ENCODE results near the gene DHTKD1.
"Not testable (repeated sequence)": the region's sequence is repeated elsewhere in the genome, so short reads cannot be mapped to it uniquely, and the experiment has no call there.

The DHTKD1 gene

DNA sequence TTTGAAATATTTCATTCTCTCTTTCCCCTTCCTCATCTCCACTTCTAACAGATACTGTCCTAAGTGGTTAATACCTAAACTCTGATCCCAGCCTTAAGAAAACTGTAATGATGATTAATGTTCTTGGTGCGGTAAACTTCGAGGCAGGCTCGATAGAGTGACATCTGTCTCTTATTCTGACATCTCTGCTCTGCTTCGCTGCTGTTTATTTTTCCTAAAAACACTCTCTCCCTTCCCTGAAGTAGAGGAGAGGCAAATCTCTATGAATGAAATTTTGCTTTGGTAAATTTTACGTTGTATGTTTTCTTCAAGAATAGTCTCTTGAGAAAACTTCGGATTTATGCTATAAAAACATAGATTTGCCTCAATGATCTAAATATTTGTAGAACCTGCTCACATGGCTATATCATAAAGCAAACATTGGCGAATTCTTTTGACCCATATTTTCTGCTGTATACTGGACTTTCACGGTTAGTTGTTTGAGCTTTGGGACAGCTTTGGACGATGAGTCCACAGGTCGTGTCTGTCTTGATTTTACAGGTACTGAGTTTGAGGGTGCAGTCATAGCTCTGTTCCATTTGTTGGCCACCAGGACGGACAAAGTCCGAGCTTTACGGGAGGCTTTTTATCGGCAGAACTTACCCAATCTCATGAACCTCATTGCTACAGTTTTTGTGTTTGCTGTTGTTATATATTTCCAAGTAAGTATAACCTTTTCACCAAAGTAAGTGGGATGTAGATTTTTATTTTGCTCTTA lies 87.8 kb downstream of the DHTKD1 start:
- H3K27ac ChIP-seq: no peak overlapping the region
- TF ChIP-seq, protein P1, sequence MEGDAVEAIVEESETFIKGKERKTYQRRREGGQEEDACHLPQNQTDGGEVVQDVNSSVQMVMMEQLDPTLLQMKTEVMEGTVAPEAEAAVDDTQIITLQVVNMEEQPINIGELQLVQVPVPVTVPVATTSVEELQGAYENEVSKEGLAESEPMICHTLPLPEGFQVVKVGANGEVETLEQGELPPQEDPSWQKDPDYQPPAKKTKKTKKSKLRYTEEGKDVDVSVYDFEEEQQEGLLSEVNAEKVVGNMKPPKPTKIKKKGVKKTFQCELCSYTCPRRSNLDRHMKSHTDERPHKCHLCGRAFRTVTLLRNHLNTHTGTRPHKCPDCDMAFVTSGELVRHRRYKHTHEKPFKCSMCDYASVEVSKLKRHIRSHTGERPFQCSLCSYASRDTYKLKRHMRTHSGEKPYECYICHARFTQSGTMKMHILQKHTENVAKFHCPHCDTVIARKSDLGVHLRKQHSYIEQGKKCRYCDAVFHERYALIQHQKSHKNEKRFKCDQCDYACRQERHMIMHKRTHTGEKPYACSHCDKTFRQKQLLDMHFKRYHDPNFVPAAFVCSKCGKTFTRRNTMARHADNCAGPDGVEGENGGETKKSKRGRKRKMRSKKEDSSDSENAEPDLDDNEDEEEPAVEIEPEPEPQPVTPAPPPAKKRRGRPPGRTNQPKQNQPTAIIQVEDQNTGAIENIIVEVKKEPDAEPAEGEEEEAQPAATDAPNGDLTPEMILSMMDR (conservative IDR thresholded peaks at IDR 0.05): no peak

DNA sequence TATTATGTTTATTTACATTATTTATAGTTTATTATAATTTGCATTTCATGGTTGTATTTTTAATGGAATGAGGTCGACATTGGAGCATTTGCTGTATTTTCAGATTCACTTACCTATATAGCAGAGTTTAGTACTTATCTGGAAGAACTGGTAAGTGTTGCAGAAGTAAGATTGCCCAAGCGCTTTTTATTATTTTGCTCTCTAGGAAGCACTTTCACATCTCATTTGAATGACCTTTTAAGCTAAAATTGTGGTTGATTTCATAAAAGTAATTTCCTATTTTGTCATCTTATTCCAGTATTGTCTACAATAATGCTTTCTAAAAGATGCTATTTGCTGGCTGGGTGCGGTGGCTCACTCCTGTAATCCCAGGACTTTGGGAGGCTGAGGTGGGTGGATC lies 89.4 kb downstream of the DHTKD1 start:
- TF ChIP-seq, protein P1 (conservative IDR thresholded peaks at IDR 0.05): no peak
- no peak overlapping the region for H3K27ac ChIP-seq

DNA sequence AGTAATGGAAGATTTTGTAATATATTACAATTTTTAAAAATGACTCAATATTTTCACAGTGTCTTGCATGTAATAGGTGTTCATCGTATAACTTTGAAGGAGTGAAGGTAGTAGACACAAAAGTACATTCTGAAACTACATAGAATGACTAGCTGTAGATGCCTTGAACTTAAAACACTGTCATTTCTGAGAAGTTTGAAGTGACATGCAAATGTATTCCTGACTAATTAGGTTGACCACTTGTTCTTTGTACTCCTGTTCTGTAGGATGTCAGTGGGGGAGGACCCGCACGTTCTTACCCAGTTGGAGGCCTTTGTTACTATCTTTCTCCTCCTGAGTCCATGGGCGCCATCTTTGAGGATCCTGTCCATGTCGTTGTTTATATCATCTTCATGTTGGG lies 91.9 kb downstream of the DHTKD1 start:
- TF ChIP-seq, protein P1 (conservative IDR thresholded peaks at IDR 0.05): no peak
- no peak overlapping the region for H3K27ac ChIP-seq

DNA sequence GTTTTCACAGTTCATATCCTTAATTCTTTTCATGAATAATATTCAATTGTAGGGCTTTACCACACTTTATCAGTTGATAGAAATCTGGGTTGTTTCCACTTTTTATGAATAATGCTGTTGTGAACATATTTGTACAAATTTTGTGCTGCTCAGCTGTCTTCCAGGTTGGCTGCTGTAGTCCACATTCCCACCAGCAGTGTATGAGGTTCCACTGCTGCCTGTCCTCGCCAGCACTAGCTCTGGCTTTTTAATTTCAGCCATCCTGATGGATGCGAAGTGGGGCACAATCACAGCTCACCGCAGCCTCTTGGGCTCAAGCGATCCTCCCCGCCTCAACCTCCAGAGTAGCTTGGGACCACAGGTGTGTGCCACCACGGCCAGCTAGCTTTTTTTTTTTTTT lies 94.2 kb downstream of the DHTKD1 start:
- no peak overlapping the region for H3K27ac ChIP-seq
- TF ChIP-seq, protein P1 (conservative IDR thresholded peaks at IDR 0.05): no peak

DNA sequence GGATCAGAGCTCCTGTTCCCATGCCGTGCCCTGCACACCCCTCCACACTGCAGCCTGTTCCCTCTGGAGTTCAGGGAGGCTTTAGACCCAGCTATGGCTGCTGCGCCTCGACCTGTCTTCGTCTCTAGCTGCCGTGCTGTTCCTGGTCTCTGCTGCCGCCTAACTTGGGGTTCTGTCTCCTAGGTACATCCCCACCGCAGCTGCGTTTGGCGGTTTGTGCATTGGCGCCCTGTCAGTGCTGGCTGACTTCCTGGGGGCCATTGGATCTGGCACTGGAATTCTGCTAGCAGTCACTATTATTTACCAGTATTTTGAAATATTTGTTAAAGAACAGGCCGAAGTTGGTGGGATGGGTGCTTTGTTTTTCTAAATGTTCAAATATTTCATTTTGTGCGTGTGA lies 95.3 kb downstream of the DHTKD1 start:
- no peak overlapping the region for H3K27ac ChIP-seq
- TF ChIP-seq, protein P1 (conservative IDR thresholded peaks at IDR 0.05): no peak

DNA sequence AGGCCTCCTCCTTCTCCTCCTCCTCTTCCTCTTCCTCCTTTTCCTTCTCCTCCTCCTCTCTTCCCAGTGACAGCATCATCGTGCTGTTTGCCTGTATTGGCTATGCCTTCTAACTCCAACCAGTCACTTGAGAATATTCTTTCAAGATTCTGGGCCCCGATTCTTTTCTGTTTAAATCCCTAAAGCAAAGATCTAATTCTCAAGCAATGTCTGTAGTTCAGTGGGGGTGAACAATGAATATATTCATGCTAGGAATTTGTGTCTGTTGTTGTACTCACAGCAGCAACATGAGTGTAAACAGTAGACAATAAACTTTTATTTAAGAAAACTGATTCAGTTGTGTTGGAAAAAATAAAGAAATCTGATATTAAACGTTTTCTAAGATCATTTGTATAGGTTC lies 96.3 kb downstream of the DHTKD1 start:
- TF ChIP-seq, protein P1 (conservative IDR thresholded peaks at IDR 0.05): no peak

DNA sequence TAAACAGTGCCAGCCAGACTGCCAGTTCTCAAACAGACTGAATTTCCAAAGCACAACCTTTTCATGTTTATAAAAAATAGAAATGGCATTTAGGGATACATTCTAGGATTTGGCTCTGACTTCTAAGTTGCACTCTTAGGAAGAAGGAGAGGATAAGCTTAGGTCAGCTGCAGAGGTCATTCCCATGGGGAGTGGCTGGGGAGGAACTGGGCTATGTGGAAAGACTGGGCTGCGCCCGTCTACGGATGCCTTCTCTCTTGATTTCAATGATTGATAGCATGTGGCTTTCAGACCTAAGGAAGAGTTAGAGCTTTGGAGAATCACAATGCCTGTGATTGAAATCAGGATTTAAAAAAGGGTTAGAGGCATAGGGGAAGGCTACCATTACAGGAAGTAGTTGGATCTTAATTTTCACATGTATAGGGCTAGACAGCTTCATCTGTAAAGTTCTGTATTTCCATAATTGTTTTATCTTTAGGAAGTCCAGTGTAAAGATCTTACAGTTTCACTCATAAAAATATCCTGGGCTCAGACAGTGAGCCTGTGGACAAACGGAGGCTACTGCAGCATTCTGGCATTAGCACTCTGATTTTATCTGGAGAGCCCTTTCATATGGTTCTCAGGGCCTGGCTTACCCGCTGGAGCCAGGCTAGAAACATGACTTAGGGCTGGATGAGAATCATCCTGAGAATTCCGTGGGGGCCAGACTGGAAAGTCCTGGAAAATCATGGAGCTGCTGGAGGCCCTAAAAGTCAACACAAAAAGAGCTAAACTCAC lies 97.4 kb downstream of the DHTKD1 start:
- TF ChIP-seq, protein P1 (conservative IDR thresholded peaks at IDR 0.05): no peak
- H3K27ac ChIP-seq: no peak overlapping the region

More for the DNA sequence above, 96.3 kb downstream of the DHTKD1 start:
- no peak overlapping the region for H3K27ac ChIP-seq

DNA sequence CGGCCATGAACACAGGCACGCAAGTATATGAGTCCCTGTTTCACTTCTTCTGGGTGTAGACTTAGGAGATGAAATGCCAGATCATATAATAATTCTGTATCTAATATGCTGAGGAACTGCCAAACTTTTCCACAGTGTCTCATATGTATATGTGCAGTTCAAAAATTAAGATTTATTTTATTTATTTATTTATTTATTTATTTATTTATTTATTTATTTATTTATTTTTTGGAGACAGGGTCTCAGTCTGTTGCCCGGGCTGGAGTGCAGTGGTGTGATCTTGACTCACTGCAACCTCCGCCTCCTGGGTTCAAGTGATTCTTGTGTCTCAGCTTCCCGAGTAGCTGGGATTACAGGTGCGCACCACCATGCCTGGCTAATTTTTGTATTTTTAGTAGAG lies 102.8 kb downstream of the DHTKD1 start:
- H3K27ac ChIP-seq: not testable (repeated sequence)
